ENCODE results near the gene ASCL3.

- no peak for TF ChIP-seq EP300 (IDR thresholded peaks at IDR 0.05)
- TF ChIP-seq POLR2A (IDR thresholded peaks at IDR 0.05): no peak
- TF ChIP-seq CTCF (IDR thresholded peaks at IDR 0.05): no peak
Observed at GRCh38 chr11:8926236-8926635, 16.6 kb downstream of the ASCL3 start.
